WERI-Rb-1 (cell line): ENCODE measurements around the gene RYR2.
A peak's percentile ranks its signal among the peaks of the same experiment; 100 is the strongest.

Experiments
- DNase-seq: peaks from one replicate; pipeline ENCODE4 v3.0.0-alpha.2; 2020
- H3K27ac ChIP-seq: fragments of 250-450 bp; sonication (Bioruptor Pico); 2 replicates; pipeline ENCODE4 v1.5.1; 2020; ENCODE audit warnings: mild to moderate bottlenecking, moderate library complexity
- H3K27me3 ChIP-seq: fragments of 250-450 bp; sonication (Bioruptor Pico); 2 replicates; pipeline ENCODE4 v1.5.1; 2021; ENCODE audit warnings: mild to moderate bottlenecking, low read depth, moderate library complexity; ENCODE audit not compliant: insufficient read depth, severe bottlenecking
- H3K36me3 ChIP-seq: fragments of 250-450 bp; sonication (Bioruptor Pico); 2 replicates; pipeline ENCODE4 v1.5.1; 2020; ENCODE audit warnings: mild to moderate bottlenecking, moderate library complexity
- H3K4me3 ChIP-seq: 2 replicates; pipeline ENCODE4 v1.5.1; 2011; ENCODE audit warnings: low read depth, mild to moderate bottlenecking, control low read depth, low read length
- H3K9me3 ChIP-seq: fragments of 250-450 bp; sonication (Bioruptor Pico); 2 replicates; pipeline ENCODE4 v1.5.1; 2021; ENCODE audit warnings: mild to moderate bottlenecking, moderate library complexity; ENCODE audit not compliant: severe bottlenecking
- CTCF ChIP-seq: IDR thresholded peaks from 2 replicates; pipeline ENCODE4 v1.5.1; 2011; ENCODE audit warnings: low read depth, mild to moderate bottlenecking, control low read depth, inconsistent platforms, low read length

RYR2 gene

GRCh38 chr1:237065903-237066302 is 23.9 kb downstream of the RYR2 start:
- no peaks in the 10 kb centered on the region for H3K27me3 ChIP-seq
- H3K36me3 ChIP-seq, result no peaks in the 10 kb centered on the region
- DNase-seq, result no peak
- no peak overlapping the region for H3K27ac ChIP-seq
- H3K4me3 ChIP-seq, result no peak overlapping the region
- no peaks in the 10 kb centered on the region for H3K9me3 ChIP-seq
- TF ChIP-seq CTCF, result no peak

GRCh38 chr1:237070519-237070918 is 28.5 kb downstream of the RYR2 start:
- no peak for DNase-seq
- Histone ChIP-seq H3K4me3 (no peak overlapping the region), H3K9me3 (no peaks in the 10 kb centered on the region), H3K27ac (no peak overlapping the region), H3K27me3 (no peaks in the 10 kb centered on the region), H3K36me3 (no peaks in the 10 kb centered on the region)
- no peak for TF ChIP-seq CTCF

GRCh38 chr1:237071641-237072420 is 29.8 kb downstream of the RYR2 start:
- no peak for TF ChIP-seq CTCF
- Histone ChIP-seq H3K27ac (no peak overlapping the region), H3K36me3 (no peaks in the 10 kb centered on the region), H3K9me3 (no peaks in the 10 kb centered on the region), H3K27me3 (no peaks in the 10 kb centered on the region), H3K4me3 (no peak overlapping the region)
- no peak for DNase-seq

- H3K4me3 ChIP-seq, result no peak overlapping the region
- no peak overlapping the region for H3K27ac ChIP-seq
- H3K27me3 ChIP-seq, result no peaks in the 10 kb centered on the region
- H3K9me3 ChIP-seq, result no peaks in the 10 kb centered on the region
- no peak for DNase-seq
- no peaks in the 10 kb centered on the region for H3K36me3 ChIP-seq
- no peak for TF ChIP-seq CTCF
Observed at GRCh38 chr1:237074371-237075117, 32.6 kb downstream of the RYR2 start.

- no peak for TF ChIP-seq CTCF
- no peaks in the 10 kb centered on the region for H3K9me3 ChIP-seq
- H3K27me3 ChIP-seq, result no peaks in the 10 kb centered on the region
- DNase-seq, result peak; percentile 70
- H3K27ac ChIP-seq, result no peak overlapping the region
- H3K4me3 ChIP-seq, result no peak overlapping the region
- no peaks in the 10 kb centered on the region for H3K36me3 ChIP-seq
Observed at GRCh38 chr1:237084341-237085077, 42.5 kb downstream of the RYR2 start.
